Upper lobe of right lung (tissue), 1 donor: ENCODE measurements around the gene MAGEA3. TPM values are rescaled to one million over a fixed set of nuclear protein-coding genes. Genes with fewer than 3 reads are reported as not detected.
"Not testable (repeated sequence)": the region's sequence is repeated elsewhere in the genome, so short reads cannot be mapped to it uniquely, and the experiment has no call there.

Experiments used
- ATAC-seq: fragments of 200-7000 bp; cut with Tn5 transposase; one replicate; pipeline ENCODE4 v1.9.1; 2020; ENCODE audit warnings: mild to moderate bottlenecking, moderate library complexity
- DNase-seq: peaks from one replicate; pipeline ENCODE4 v3.0.0-alpha.2; 2020
- H3K27ac ChIP-seq: fragments of 200-600 bp; one replicate; pipeline ENCODE4 v1.8.0; 2022
- H3K27me3 ChIP-seq: fragments of 200-600 bp; one replicate; pipeline ENCODE4 v1.8.0; 2022; ENCODE audit warnings: mild to moderate bottlenecking
- H3K36me3 ChIP-seq: fragments of 200-600 bp; one replicate; pipeline ENCODE4 v1.8.0; 2022
- H3K4me1 ChIP-seq: fragments of 200-600 bp; one replicate; pipeline ENCODE4 v1.8.0; 2022
- H3K4me3 ChIP-seq: fragments of 200-600 bp; one replicate; pipeline ENCODE4 v1.8.0; 2022; ENCODE audit warnings: mild to moderate bottlenecking
- H3K9me3 ChIP-seq: fragments of 200-600 bp; one replicate; pipeline ENCODE4 v1.8.0; 2022
- intact Hi-C: fragments of 100-400 bp; cut with DNase I; formaldehyde crosslinking; loops from one replicate; pipeline ENCODE4 v1.11.0; 2022
- total RNA-seq: library from RNA; stranded (reverse); fragmentation: NEBNext Ultra II Directional; extraction: Animal tissue kit (Norgen Biotek cat#: 25700); gene quantifications from one replicate; pipeline ENCODE4 v1.2.1, GENCODE V29; 2021
- TF ChIP-seq, protein P1 (sequence below): fragments of 200-600 bp; IDR thresholded peaks from one replicate; pipeline ENCODE4 v1.8.0; 2022; ENCODE audit warnings: antibody characterized with exemption
- donor health status: DM: no; HTN: yes; CAD: no; lungs with severe emphysema.

MAGEA3 gene
- total RNA-seq, 1 donor from 2014 or later: not detected

GRCh38 chrX:152663086-152663485, 35.5 kb upstream of the MAGEA3 start:
- TF ChIP-seq, protein P1, sequence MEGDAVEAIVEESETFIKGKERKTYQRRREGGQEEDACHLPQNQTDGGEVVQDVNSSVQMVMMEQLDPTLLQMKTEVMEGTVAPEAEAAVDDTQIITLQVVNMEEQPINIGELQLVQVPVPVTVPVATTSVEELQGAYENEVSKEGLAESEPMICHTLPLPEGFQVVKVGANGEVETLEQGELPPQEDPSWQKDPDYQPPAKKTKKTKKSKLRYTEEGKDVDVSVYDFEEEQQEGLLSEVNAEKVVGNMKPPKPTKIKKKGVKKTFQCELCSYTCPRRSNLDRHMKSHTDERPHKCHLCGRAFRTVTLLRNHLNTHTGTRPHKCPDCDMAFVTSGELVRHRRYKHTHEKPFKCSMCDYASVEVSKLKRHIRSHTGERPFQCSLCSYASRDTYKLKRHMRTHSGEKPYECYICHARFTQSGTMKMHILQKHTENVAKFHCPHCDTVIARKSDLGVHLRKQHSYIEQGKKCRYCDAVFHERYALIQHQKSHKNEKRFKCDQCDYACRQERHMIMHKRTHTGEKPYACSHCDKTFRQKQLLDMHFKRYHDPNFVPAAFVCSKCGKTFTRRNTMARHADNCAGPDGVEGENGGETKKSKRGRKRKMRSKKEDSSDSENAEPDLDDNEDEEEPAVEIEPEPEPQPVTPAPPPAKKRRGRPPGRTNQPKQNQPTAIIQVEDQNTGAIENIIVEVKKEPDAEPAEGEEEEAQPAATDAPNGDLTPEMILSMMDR: no peak
- ATAC-seq: no peak
- intact Hi-C loops: no loop called here

DNA sequence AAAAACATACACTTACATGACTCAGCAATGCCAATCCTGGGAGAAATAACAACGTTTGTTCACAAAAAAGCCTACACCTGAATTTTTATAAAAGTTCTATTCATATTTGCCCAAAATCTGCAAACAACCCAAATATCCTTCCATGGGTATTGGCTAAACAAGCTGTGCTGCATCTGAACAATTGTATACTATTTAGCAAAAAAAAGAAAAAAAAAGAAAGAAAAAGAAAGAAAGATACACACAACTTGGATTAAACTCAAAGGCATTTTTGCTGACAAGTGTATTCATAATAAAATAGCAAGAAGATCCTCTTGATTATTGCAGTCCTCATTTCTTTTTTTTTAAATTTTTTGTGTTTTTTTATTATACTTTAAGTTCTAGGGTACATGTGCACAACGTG, 24.5 kb upstream of the MAGEA3 start:
- no peaks in the 10 kb centered on the region for H3K36me3 ChIP-seq
- TF ChIP-seq, protein P1: no peak
- H3K27me3 ChIP-seq: no peaks in the 10 kb centered on the region
- no peak overlapping the region for H3K4me3 ChIP-seq
- intact Hi-C loops: no loop called here
- no peaks in the 10 kb centered on the region for H3K9me3 ChIP-seq
- H3K27ac ChIP-seq: no peak overlapping the region
- DNase-seq: no peak
- no peaks in the 10 kb centered on the region for H3K4me1 ChIP-seq
- ATAC-seq: no peak

More at GRCh38 chrX:152663086-152663485, 35.5 kb upstream of the MAGEA3 start:
- Histone ChIP-seq H3K27ac (no peak overlapping the region), H3K4me1 (no peaks in the 10 kb centered on the region), H3K4me3 (no peak overlapping the region), H3K9me3 (no peaks in the 10 kb centered on the region), H3K36me3 (no peaks in the 10 kb centered on the region), H3K27me3 (no peaks in the 10 kb centered on the region)
- DNase-seq: no peak

GRCh38 chrX:152674652-152675051, 23.9 kb upstream of the MAGEA3 start:
- H3K9me3 ChIP-seq, DNase-seq, H3K27ac ChIP-seq, H3K36me3 ChIP-seq, H3K27me3 ChIP-seq, intact Hi-C loops, H3K4me1 ChIP-seq, H3K4me3 ChIP-seq, ATAC-seq: not testable (repeated sequence)

GRCh38 chrX:152681012-152681411, 17.6 kb upstream of the MAGEA3 start:
- H3K4me3 ChIP-seq, H3K4me1 ChIP-seq, H3K27ac ChIP-seq, H3K9me3 ChIP-seq, DNase-seq, H3K27me3 ChIP-seq, intact Hi-C loops, H3K36me3 ChIP-seq: not testable (repeated sequence)
- ATAC-seq: peak; percentile 47

DNA sequence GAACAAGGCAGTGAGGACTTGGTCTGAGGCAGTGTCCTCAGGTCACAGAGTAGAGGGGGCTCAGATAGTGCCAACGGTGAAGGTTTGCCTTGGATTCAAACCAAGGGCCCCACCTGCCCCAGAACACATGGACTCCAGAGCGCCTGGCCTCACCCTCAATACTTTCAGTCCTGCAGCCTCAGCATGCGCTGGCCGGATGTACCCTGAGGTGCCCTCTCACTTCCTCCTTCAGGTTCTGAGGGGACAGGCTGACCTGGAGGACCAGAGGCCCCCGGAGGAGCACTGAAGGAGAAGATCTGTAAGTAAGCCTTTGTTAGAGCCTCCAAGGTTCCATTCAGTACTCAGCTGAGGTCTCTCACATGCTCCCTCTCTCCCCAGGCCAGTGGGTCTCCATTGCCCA, 1.8 kb downstream of the MAGEA3 start:
- H3K36me3 ChIP-seq, intact Hi-C loops, ATAC-seq, H3K9me3 ChIP-seq, H3K27me3 ChIP-seq, H3K27ac ChIP-seq, H3K4me1 ChIP-seq, H3K4me3 ChIP-seq: not testable (repeated sequence)
- peak; percentile 18 for DNase-seq

DNA sequence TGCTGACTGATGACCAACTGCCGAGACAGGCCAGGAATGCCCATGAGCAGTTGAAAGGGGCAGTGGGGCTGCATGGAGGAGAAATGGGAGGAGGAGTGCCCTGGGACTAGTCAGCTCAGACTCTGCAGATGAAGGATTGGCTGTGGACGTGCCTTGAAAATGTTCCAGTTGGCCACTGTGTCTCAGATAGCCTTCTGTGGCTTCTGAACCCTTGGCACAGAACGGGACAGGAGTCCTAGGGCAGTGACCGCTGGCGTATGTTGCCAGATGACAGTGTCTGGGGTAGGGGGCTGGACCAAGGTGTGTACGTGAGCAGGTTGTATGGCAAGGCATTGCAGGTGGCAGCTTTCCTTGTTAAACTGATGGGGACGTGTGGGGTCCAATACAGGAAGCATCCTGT, 7.9 kb downstream of the MAGEA3 start:
- H3K27me3 ChIP-seq, intact Hi-C loops, H3K36me3 ChIP-seq, H3K4me3 ChIP-seq, H3K9me3 ChIP-seq, H3K27ac ChIP-seq, H3K4me1 ChIP-seq, ATAC-seq: not testable (repeated sequence)
- peak; percentile 3 for DNase-seq

DNA sequence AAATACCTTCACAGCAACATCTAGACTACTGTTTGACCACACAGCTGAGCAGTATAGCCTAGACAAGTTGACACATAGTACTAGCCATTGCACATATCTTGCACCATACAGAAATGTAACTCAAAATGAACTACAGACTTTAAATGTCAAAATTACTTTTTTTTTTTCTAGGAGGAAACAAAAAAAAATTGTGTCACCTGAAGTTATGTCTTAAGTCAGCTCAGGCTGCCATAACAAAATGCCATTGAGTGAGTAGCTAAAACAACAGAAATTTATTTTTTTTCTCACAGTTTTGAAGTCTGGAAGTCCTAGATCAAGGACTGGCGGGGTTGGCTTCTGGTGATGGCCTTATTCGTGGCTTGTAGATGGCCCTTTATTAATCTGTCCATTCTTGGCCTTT, 10.6 kb downstream of the MAGEA3 start, which contains the start of gene CSAG2:
Gene CSAG2, minus strand, starts transcription at position 101 of the 400 bp plus-strand sequence. CDS start 161 bp downstream, outside the sequence.
- H3K27ac ChIP-seq, ATAC-seq, DNase-seq, H3K27me3 ChIP-seq, H3K4me1 ChIP-seq, H3K9me3 ChIP-seq, intact Hi-C loops, H3K36me3 ChIP-seq, H3K4me3 ChIP-seq: not testable (repeated sequence)

GRCh38 chrX:152713195-152713594, 14.6 kb downstream of the MAGEA3 start:
- DNase-seq, H3K4me1 ChIP-seq, intact Hi-C loops, H3K27me3 ChIP-seq, H3K4me3 ChIP-seq, H3K36me3 ChIP-seq, H3K9me3 ChIP-seq, ATAC-seq, H3K27ac ChIP-seq: not testable (repeated sequence)

GRCh38 chrX:152713815-152714787, 15.5 kb downstream of the MAGEA3 start, which contains the start of gene MAGEA2B:
Gene MAGEA2B (plus strand): TSS chrX:152714628. CDS start chrX:152717107, 2,479 bp downstream.
- H3K4me1 ChIP-seq, DNase-seq, H3K36me3 ChIP-seq, H3K27me3 ChIP-seq, H3K27ac ChIP-seq, H3K4me3 ChIP-seq, H3K9me3 ChIP-seq, ATAC-seq, intact Hi-C loops: not testable (repeated sequence)
